OCI-LY7 (cell line): ENCODE measurements around the gene MED20.

Experiments
- EZH2phosphoT487 ChIP-seq: fragments of 200-600 bp; sonication (generic); IDR thresholded peaks from 2 replicates; pipeline ENCODE4 v1.6.1; 2018; ENCODE audit warnings: low read depth, borderline replicate concordance, mild to moderate bottlenecking, mixed run types, antibody characterized with exemption, low read length, moderate library complexity, mixed read lengths
- TF ChIP-seq, protein P1 (sequence below): fragments of 200-600 bp; sonication (generic); conservative IDR thresholded peaks from 2 replicates; pipeline ENCODE4 v1.5.1; 2014; ENCODE audit warnings: mild to moderate bottlenecking, antibody characterized with exemption, low read length, moderate library complexity, mixed read lengths

DNA sequence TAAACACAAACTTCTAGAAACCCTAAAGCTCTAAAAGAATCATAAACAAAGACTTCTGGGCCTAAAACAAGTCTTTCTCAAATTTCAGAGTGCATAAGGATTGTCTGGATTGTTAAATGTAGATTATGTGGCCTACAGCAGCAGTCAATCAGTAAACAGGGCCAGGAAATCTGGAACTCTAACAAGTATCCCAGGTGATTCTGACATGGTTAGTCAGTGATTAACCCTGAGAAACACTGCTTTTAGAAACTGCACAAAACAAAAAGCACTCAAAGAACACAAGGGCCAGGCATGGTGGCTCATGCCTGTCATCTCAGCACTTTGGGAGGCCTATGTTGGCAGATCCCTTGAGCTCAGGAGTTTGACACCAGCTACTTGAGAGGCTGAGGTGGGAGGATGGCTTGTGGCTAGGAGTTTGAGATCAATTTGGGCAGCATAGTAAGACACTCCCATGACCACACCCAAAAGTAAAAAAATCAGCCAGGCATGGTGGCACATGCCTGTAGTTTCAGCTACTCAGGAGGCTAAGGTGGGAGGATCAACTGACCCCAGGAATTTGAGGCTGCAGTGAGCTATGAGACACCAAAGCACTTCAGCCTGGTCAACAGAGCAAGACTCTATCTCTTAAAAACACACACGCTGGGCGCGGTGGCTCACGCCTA lies 5.9 kb downstream of the MED20 start:
- TF ChIP-seq, protein P1, sequence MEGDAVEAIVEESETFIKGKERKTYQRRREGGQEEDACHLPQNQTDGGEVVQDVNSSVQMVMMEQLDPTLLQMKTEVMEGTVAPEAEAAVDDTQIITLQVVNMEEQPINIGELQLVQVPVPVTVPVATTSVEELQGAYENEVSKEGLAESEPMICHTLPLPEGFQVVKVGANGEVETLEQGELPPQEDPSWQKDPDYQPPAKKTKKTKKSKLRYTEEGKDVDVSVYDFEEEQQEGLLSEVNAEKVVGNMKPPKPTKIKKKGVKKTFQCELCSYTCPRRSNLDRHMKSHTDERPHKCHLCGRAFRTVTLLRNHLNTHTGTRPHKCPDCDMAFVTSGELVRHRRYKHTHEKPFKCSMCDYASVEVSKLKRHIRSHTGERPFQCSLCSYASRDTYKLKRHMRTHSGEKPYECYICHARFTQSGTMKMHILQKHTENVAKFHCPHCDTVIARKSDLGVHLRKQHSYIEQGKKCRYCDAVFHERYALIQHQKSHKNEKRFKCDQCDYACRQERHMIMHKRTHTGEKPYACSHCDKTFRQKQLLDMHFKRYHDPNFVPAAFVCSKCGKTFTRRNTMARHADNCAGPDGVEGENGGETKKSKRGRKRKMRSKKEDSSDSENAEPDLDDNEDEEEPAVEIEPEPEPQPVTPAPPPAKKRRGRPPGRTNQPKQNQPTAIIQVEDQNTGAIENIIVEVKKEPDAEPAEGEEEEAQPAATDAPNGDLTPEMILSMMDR: no peak
- no peak for TF ChIP-seq EZH2phosphoT487
